Fibroblast of mammary gland (primary cell): ENCODE results near the gene INPP4B.
A peak's percentile ranks its signal among the peaks of the same experiment; 100 is the strongest.

Experiments
- DNase-seq: peaks from one replicate; pipeline ENCODE4 v3.0.0-alpha.2; 2010; ENCODE audit warnings: low read depth
- H3K4me3 ChIP-seq: 2 replicates; pipeline ENCODE4 v1.5.1; 2011; ENCODE audit warnings: low read depth, mild to moderate bottlenecking, low read length, moderate library complexity; ENCODE audit not compliant: control insufficient read depth
- CTCF ChIP-seq: conservative IDR thresholded peaks from 2 replicates; pipeline ENCODE4 v1.5.1; 2011; ENCODE audit warnings: low read depth, low read length, inconsistent platforms; ENCODE audit not compliant: control insufficient read depth, insufficient read depth

Gene INPP4B

DNA sequence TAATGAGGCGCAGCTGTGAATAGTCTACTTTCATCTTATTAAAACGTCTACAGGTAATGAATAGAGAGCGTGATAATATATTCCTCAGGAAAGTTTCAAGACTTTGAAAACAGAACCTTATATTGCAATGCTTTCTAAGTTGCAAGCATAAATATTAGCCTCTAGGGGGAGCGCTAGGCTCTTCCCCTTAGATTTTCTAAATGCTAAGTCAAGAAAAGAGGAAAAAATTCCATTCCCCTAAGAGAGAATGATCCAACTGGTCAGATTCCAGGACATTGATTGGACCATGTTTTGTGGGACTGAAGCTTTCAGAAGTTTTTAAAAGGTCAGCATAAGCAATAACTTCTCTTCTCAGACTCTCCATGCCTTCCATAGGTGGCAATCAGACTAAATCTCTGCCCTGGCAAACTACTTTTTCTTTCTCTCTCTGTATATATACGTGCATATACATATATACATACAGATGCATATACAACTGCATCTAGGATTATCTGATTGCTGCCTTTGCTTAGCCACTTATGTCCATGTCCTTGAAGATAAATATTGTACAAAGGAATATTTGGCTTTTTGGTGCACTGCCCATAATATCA lies 492.9 kb downstream of the INPP4B start:
- peak; percentile 83 for DNase-seq
- TF ChIP-seq CTCF: peak; percentile 85
- no peak overlapping the region for H3K4me3 ChIP-seq

DNA sequence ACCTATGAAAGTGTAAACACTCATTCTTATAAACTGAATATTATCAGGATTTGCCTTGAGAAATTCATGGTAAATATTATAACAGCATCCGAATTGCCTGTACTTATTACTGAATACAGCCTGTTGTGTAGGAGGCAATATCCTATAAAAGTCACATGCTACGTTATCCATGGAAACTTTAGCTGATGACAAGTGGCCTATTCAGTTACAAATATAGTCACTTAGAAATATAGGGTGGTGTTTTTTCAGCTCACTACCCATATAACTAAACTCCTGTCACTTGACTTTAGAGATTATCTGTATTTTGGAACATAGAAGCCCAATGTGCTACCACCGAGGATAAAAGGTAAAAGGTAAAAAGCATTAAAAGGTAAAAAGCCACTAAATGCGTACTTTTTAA lies 493.4 kb downstream of the INPP4B start:
- no peak for TF ChIP-seq CTCF
- no peak for DNase-seq
- no peak overlapping the region for H3K4me3 ChIP-seq

DNA sequence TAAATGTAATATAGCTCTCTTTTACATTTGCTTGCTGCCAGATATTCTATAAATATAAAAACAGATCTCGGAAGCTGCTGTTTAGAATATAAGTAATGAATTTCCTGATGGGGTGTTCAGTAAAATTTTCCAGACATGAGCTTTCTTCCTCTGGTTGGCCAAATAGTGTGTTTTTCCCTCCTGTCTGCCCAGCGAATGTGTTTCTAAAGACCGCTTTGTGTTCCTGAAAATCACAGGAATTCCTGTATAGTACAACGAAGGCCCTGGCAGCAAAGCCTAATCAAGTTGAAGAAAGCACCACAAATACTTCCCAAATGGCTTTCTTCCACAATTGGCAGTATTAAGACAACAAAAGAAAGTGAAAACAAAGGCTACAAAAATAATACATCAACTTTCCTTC lies 494.1 kb downstream of the INPP4B start:
- no peak for TF ChIP-seq CTCF
- DNase-seq: no peak
- no peak overlapping the region for H3K4me3 ChIP-seq

- no peak overlapping the region for H3K4me3 ChIP-seq
- no peak for DNase-seq
- no peak for TF ChIP-seq CTCF
Observed at GRCh38 chr4:142350871-142351270, 495.2 kb downstream of the INPP4B start.

DNA sequence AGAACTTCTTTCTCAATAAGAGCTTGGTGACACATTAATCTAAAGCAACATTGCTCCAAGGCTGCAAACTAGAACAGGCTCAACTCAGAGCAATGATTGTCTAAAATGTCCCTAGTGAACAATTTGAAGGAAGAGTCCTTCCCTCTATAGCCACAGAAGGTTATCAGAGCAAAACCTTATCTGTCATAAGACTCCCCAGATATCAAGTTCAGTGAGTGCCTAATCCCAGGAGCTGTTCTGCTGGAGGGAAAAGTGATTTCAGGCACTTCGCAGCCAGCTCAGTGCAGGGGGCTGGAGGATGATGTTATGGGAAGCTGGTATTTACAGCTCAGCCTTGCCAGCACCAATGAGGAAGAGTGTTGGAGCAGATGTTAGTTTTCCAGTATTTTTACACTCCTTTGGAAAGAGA lies 497.5 kb downstream of the INPP4B start:
- no peak for TF ChIP-seq CTCF
- DNase-seq: no peak
- no peak overlapping the region for H3K4me3 ChIP-seq

GRCh38 chr4:142347241-142347640 lies 498.9 kb downstream of the INPP4B start:
- TF ChIP-seq CTCF: no peak
- peak; percentile 43 for DNase-seq
- H3K4me3 ChIP-seq: no peak overlapping the region

DNA sequence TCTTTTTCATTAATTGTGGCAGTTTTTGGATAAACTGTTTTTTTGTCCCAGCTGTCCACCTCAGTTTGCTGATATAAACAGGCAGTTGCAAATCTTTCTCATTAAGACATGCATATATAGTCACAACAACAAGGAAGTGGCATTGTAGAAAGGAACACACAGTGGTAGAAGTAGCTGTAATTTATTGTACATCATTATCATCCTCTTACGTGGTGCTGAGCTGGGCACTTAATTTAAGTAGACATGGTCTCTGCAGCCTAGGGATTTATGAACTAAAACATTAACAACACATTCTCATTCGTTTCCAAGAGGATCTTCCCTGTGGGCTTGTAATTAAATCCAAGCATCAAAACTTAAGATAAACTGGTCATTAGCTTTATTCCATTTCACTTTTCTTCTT lies 500.2 kb downstream of the INPP4B start:
- no peak overlapping the region for H3K4me3 ChIP-seq
- DNase-seq: no peak
- no peak for TF ChIP-seq CTCF
